Middle frontal gyrus (tissue), 1 donor: ENCODE results near the gene PRM3.

Experiments
- DNase-seq: peaks from one replicate; pipeline ENCODE4 v3.0.0-alpha.2; 2015; ENCODE audit warnings: low spot score; ENCODE audit errors: extremely low spot score

The PRM3 gene

GRCh38 chr16:11283820-11284248, 10.4 kb upstream of the PRM3 start:
- no peak for DNase-seq

DNA sequence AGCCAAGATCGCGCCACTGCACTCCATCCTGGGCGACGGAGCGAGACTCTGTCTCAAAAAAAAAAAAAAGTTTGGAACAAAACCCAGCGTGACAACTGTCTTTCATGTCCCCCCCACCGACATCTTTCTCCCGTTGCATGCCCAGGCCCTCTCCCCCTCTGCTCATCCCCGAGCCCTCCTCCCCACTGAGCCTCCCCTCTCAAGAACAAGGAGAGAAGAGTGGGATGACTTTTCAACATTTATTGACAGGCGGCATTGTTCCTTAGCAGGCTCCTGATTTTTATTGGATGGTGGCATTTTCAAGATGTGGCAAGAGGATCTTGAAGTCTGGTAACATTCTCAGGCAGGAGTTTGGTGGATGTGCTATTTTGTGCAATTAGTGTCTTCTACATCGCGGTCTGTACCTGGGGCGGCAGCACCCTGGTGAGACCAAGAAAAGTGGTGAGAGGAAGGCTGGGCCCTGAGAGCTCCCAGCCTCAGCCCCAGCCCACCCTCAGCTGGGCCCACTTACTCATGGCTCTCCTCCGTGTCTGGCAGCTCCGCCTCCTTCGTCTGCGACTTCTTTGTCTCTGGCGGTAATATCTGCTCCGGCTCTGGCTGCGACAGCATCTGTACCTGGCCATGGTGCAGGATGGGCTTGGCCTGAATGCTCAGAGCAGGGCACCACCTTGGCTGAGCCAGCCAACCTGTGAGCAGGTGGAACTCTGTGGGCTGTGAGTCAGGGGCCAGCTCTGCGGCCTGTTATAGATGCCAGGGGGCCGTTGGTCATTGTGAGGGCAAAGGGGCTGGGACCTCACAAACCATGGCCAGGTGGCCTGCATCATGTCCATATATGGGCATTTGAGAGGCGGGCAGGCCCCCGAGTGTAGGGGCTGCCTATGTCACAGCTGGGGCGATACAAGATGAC, 7.4 kb upstream of the PRM3 start, which contains the start of gene PRM1:
TSS of gene PRM1 (minus strand) at position 715 of the 907 bp plus-strand sequence. CDS start at position 623, 92 bp downstream.
- no peak for DNase-seq

DNA sequence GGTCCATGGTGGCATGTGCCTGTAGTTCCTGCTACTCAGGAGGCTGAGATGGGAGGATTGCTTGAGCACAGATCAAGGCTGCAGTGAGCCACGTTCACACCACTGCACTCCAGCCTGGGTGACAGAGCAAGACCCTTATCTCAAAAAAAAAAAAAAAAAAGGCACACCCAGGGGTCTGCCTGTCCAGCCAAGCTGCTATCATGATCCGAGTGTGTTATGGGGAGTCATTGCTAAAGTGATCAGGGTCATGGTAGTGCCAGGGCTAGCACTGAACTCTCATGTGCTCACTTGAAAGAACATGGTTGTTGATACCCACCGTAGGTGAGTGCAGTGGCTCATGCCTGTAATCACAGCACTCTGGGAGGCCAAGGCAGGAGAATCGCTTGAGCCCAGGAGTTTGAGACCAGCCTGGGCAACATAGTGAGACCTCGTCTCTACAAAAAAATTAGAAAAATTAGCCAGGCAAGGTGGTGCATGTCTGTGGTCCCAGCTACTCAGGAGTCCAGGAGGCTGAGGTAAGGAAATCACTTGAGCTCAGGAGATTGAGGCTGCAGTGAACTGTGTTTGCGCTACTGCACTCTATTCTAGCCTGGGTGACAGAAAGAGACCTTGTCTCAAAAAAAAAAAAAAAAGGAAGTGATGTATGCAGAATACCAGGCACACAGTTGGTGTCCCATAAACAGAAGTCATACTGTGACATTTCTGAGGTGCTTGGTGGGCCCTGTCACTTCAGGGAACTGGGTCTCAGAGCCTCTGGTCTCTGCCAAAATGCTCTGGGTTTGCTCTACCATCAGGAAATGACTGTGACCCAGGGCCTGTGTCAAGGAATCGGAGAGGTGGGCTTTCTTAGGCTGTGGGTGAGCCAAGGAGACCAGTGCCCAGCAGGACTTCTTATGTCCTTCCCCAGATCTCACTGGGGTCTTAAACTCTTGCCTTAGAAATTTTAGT, 5.5 kb upstream of the PRM3 start:
- DNase-seq = no peak

GRCh38 chr16:11277607-11278337, 4.3 kb upstream of the PRM3 start:
- no peak for DNase-seq

GRCh38 chr16:11276896-11277593, 3.6 kb upstream of the PRM3 start:
- DNase-seq = no peak

DNA sequence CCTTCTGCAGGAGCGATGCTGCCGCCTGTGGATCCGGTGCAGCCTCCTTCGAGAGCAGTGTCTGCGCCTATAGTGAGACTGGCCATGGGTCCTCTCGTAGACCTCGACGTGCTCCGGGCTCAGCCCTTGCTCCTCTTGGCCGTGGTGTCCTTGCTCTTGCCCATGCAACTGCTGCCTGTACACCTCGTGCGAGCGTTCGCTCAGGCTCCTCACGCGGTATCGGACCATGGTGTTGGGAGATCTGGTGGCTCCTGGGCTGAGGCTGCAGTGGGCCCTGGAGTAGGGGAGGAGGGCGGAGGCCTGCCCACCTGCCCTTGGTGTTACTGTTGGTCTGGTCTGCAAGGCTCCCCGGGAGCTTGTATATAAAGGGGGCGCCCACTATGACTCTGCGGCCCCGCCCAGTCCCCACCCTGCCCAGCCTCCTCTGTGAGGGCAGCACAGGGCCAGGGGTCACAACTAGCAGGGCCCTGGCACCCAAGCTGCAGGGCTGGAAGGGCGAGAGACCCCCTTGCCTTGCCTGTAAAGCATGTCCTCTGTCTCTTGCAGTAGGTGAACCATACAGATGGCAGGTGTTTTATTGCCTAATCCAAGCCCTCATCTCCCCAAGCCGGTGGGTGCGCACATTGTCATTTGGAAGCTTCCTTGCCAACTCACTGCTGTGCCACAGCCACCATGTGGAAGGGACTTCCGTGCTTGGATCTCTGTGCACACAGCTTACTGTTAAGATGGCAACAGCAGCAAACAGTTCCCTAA, 2.9 kb upstream of the PRM3 start, which contains the start of gene PRM2:
TSS of gene PRM2 (minus strand) at position 338 of the 753 bp plus-strand sequence. CDS start at position 228, 110 bp downstream.
- DNase-seq = no peak

- no peak for DNase-seq
These were observed 1.5 kb upstream of the PRM3 start for GRCh38 chr16:11274964-11275363.

DNA sequence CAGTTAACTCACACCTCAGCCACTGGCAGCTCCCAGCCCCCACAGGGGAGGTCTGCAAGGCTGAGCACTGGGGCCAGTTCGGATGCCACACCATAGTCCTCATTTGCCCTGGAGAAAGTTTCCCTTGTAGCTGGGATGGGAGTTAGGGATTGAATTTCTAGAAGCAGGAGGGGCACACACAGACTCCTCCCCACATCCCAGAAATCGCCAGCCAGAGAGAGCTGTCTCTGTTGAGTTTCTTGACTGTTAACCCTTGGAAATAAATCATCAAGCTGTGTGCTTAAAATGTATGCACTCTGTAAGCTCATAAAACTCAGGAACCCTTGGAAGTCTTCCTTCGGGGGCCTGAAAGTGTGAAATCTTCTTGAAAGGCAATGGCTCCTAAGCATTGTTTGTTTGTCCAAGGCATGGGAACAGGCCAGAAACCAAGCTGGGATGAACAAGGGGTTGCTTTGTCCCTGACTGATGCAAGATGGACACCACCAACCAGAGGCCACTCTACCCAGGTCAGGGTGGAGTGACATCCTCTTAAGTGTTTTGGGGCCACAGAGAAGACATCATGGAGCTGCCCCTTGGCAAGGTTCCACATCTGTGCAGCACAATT, 394 bp upstream of the PRM3 start:
- DNase-seq = no peak

DNA sequence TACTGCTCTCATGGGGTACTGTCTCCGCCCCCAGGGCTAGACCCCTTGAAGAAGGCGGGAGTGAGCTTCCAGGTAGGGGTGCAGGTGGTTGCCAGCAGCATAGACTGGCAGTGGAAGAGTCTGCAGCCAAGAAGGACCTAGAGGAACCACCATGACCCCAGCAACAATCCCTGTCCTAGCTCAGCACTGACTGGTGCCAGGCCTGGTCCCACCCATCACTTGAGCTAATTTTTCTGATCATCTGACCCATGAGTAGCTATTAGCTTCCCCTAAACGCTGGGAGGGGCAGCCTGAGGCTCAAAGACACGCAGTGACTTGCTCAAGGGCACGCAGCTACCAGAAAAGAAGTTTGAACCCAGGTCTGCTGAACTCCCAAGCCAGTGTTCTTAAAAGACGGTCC, 945 bp downstream of the PRM3 start:
- no peak for DNase-seq

DNA sequence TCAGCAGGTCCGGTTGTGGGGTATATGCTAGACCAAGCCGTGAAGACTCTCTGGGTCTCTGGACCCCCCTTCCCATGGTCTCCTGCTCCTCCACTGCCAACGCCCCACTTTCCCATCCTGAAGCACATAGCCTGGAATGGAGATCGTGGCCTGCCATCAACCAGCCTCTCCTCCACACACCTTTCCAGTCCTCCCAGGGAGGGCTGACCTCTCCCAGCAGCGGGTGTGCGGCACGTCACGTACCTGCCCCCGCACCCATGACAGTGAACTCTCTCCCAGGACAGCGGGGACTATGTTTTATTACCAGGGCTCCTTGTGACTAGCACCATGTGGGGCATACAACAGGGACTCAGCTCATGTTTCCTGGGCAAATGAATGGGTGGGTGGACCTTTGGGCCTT, 1.8 kb downstream of the PRM3 start:
- no peak for DNase-seq

- DNase-seq = no peak
These were observed 2.7 kb downstream of the PRM3 start for GRCh38 chr16:11270602-11271162.

DNA sequence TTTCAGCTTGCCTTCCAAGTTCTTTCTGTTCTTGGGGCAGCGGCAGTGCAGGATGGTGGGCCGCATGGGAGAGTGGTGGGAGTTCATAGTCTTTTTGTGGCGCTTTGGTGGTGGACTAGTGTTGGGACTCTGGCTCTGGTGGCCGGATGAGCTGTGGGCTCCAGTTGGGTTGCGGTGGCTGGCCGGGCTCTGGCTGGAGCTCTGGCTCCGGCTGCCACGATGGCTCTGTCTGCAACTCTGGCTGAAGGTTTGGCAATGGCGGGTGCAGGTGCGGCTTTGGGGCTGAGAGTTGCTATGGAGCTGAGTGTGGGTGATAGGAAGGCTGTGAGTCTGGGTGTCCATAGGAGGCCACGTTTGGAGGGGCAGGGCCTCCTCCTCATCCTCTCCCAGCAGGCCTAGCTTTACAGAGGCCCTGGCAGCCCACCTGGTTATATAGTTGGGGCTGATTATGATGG, 4.5 kb downstream of the PRM3 start, which contains the start of gene TNP2:
TSS of gene TNP2 (minus strand) at position 405 of the 455 bp plus-strand sequence. CDS start at position 342, 63 bp downstream.
- no peak for DNase-seq

- no peak for DNase-seq
These were observed 8.3 kb downstream of the PRM3 start for GRCh38 chr16:11265124-11265523.

DNA sequence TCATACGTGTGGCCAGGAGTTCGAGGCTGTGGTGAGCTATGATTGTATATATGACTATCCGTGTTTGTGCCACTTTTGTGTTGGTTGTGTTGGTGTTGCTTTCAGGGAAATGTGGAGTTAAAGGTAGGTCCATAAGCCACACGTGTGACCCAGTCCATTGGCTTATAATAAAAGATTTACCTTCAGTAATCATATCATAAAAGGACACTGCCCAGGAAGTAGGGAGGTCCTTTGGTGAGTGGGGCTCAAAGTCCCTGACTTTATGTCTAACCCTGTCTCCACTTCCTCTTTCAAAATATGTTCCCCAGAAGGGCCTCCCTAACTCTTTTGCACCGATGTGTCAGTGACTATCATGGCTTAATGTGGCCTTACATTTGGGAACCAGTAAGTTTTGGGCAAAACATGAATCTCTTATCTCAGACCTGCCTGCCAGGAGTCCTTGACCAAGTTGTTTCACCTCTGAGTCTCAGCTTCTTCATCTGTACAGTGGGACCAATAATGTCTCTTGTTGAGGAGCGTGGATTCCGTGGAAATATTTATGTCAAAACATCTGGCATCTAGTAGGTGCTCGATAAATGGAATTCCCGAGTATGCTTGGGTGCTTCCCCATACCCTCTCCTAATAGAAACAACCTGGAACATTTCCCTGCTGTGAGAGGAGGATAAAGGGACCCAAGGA, 9.1 kb downstream of the PRM3 start:
- no peak for DNase-seq

GRCh38 chr16:11263737-11264136, 9.7 kb downstream of the PRM3 start:
- no peak for DNase-seq

GRCh38 chr16:11262915-11263314, 10.5 kb downstream of the PRM3 start:
- no peak for DNase-seq

DNA sequence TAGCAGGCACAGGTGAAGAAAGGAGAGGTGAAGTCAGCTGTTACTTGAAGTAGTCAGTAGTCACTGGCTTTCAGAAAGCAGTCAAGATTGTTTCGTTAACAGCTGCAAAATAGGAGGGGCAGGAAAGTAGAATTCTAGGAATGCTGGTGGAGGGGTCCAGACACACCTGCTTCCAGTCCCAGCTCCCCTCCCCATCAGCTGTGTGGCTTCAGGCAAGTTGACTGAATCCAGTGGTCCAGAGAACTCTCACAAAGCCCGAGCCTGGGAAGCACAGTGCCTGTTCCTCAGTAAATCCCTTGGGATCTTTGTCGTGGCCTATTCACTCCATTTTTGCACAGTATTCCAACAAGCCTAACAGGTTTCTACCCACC, 12.8 kb downstream of the PRM3 start:
- no peak for DNase-seq
